NCI-H82 treated with DMSO at 0.1 percent for 48 hours (cell line): ENCODE data around the gene HIPK2.
"Not testable (repeated sequence)": the region's sequence is repeated elsewhere in the genome, so short reads cannot be mapped to it uniquely, and the experiment has no call there.

Experiments used
- DNase-seq: peaks from one replicate; lab custom pipeline; 2025; ENCODE audit not compliant: unreplicated experiment; lab: John Stamatoyannopoulos, UW

The HIPK2 gene

DNA sequence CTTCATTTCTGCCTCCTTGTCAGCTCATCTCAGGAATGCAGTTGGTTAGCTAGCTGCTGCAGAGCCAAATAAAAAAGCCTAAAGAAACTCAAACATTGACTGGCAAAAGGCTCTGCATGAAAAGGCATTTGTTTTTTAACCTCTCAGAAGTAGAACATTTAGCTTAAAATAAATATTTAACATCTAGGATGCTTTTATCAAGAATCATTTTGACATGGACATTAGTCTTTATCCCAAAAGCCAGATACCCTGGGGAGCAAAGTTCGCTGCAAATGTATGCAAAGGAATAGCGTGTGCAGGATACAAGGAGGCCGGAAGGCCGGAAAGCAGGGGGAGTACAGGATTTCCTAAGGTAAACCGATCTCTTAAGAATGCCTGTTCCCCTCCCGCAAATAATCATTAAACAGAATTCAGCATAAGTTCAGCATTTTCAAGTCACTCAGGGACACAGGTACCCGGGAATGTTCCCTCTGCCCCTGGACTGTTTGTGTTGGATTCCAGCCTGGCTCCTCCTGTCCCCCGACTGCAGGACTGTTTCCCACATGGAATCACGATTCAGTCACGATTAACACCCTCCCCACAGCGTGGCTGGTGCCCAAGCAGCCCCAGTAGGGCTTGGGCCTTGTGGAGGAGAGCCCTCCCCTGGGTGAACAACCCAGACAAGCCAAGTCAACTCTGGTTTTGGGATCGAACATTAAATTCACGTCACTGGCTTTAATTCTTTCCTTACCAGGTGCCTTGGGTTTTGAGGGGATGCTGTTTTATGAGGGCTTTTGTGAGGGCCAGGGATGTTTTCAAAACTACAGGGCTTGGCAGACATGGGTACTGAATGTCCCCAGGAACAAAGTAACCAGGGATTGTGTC is 97.8 kb downstream of the HIPK2 start:
- DNase-seq, result no peak

DNA sequence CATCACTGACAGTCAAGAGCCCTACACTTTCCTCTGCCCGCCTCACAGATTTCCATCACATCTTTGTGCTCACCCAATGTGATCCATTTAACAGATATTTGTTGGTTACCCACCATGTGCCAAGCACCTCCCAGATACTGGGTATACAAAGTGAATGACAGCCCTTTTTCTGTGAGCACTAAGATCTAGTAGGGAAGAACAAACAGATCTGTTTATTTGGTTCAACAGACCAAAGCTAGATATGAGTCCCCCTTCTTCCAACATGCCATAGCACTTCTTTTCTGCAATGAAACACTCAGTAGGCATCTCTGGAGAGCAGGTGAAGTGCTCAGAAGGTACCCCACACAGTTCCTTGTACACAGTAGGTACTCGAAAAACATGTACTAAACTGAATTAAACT is 101.4 kb downstream of the HIPK2 start:
- DNase-seq, result no peak

DNA sequence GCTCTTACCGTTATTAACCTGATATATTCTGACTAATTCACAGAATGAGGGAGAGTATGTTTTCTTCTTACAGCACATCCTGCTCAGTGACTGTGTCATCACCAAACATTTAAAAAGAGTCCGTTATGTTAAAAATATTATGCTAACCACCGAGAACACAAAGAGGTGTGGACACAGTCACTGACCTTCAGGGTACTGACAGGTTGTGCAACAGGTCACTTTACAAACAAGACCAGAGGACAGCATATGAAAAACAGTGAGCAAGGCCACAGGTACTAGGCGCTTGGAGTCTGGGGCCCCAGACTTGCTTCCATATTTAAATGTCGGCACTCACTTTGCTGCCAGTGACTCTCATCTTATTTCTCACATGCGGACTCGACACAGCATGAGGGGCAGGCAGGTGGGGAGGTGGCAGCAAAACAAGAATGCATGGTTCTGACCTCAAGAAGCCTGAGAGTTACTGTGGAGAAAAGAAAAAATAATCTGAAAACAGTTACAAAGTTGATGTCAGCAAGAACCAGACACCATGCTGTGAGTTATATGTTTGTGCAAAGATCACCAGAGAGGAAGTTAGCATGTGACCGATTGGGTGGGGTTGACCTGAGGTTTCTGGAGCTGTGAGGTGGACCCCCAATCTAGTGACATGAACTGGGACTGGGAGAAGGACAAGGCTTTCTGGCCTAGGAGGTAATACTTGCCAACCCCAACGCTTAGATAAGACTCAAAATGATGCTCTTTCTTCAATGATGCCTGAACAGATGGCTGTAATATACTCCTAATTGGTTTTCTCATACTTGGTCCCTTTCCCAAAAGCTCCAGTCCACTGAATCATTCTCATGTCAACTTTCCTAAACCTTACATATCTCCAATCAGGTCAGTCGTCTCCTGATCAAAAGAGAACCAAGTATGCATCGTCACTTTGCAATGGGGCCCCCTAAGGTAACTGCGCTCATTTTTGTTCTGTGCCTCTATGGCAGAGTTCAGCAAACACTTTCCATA is 102.4 kb downstream of the HIPK2 start:
- DNase-seq, result no peak

DNA sequence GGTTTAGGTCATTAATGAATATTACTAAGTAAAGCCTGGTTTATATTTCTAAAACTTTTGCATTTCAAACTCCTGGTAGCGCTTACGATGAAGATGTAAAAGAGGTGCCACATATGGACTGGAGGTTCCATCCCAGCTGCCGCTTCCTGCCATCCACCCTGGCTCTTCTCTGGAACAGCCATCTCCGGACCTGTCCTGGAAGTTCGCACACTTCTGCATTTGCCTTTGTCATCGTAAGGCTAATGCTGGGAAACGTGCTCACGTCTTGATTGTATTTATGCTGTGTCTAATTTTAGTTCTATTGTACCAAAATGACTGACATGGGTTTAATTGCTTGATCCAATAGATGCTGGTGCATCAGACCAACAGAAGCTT is 103.1 kb downstream of the HIPK2 start:
- DNase-seq, result no peak

DNA sequence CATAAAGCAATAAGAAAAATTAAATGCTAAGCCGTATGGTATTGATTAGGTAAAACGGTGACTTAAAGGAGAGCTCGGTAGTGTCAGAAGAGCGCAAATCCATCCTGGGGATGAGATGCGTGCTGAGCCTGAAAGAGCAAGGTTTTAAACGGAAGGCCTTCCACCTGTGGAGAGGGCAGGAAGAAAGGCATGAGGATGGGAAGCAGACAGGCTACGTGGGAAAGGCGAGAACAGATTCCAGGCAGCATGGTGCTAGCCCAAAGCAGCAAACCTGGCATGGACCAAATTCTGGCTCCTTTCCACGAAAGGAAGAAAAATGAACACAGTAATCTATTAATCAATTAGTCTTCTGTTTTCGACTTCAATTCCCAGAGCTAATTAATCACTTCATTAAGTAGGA is 103.5 kb downstream of the HIPK2 start:
- no peak for DNase-seq

DNA sequence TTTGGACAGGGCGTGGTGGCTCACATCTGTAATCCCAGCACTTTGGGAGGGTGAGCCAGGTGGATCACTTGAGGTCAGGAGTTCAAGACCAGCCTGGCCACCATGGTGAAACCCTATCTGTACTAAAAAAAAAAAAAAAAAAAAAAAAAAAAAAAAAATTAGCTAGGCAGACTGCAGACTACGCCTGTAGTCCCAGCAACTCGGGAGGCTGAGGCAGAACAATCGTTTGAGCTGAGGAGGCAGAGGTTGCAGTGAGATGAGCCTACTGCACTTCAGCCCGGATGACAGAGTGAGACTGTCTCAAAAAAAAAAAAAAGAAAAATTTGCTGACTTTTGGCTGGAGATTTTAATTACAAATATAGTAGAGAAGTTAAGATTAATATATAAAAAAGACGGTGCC is 104.0 kb downstream of the HIPK2 start:
- no peak for DNase-seq

DNA sequence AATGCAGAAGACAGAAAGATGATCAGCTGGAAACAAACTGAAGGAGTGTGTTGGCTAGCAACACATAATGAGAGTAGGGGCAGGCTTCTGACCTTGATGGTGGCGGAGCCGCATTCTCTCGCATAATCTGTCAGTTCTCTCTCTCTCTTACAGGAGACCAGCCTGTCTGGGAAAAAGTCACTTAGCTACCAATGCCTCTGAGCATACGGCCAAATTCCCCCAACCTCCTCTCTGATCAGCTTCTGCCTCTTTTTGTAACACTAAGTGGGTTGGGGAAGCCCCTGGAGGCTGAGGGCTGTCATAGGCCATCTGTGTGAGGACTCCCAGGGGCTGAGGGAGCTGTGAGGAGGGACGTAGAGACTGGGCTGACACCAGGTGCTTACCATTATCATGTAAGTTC is 104.6 kb downstream of the HIPK2 start:
- DNase-seq, result no peak

DNA sequence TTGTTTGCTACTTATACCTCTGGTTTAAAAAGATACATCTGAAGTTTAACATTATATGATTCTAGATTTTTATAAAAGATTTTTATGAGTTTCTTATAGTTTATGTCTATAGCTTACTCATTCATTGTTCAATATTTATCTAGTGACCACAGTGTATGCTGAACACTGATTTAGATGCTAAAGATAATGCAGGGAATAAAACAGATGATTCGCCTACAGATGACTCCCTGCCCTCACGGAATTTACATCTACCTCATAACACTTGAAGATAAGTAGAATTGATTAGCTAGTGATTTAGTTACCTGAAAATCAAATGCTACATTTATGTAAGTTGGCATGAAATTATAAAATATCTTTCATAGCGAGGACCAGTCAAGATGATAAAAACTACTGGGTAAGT is 105.8 kb downstream of the HIPK2 start:
- DNase-seq, result no peak

DNA sequence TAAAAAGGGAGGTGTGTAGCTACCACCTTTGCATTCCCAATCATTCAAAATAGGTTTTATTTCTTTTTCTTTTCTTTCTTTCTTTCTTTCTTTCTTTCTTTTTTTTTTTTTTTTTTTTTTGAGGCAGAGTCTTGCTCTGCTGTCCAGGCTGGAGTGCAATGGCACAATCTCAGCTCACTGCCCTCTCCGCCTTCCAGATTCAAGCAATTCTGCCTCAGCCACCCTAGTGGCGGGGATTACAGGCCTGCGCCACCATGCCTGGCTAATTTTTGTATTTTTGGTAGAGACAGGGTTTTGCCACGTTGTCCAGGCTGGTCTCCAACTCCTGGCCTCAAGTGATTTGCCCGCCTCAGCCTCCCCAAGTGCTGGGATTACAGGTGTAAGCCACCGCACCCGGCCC is 107.1 kb downstream of the HIPK2 start:
- DNase-seq, result not testable (repeated sequence)

DNA sequence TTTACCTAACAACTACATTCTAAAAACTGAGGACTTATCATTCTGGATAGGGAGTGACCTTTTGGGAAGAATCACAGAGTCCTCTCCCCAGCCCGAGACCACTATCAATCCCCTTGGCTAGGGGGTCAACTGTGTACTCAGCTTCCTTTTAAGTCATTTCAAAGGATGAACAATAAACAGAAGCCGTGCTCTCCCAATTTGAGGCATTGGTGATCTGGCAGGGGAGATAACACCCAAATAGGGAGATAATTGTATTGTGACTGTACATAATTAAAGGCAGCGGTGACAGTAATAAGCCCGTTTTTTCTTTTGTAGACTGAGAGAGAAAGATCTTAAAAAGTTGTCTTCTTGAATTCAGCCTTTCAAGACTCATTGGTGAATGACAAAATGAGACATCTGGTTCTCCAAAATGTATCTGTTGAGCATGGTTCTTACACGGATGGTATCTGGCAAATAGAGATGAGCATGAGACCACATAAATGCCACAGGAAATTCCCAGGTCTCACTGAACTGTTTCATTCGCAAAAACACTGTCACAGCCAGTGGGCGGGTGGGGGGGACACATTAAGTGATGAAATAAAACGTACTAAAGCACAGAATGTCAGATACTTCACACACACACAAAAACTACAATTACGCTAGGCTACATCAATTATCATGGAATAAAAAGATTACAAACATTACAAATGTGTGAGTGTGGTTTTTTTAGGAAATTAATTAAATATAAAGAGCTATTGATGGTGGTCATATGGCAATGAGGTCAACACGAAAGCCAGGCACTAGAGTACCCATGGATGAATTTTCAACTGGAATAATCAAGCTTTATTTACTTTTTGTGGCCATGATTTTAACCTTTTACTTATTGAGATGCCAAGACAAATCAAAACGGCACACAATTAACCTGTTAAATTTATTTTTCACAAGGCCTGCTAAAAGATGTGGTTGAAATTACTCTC is 108.4 kb downstream of the HIPK2 start:
- DNase-seq, result no peak

DNA sequence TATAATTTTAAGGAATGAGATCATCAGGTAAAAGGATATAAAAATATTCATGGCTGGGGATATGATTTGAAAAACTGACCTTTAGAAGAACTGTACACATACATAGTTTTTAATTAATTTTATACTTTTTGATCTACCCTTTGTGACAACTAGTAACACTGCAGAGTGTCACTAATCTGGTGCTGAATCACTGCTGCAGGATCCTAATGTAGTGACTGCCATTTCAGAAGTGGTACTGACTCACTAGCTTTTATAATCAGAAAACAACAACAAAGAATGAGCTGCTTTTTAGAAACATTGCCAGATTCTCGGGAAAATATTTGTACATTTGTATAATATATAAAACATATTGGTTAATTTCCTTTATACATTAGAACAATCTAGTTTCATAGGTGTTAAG is 110.4 kb downstream of the HIPK2 start:
- no peak for DNase-seq

DNA sequence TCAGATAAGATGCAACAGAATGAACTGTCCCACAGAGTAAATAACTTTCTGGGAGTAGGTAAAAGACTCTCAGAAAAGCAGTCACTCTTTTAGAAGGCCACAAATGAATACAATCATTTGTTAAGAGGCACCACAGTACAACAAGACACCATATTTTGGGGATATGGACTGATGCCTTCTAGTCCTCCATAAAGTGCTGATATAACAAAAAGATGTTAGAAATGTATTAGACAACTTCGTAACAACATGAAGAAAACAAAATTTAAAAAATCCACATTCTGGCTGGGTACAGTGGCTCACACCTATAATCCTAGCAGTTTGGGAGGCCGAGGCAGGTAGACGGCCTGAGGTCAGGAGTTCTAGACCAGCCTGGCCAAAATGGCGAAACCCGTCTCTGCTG is 111.3 kb downstream of the HIPK2 start:
- no peak for DNase-seq

DNA sequence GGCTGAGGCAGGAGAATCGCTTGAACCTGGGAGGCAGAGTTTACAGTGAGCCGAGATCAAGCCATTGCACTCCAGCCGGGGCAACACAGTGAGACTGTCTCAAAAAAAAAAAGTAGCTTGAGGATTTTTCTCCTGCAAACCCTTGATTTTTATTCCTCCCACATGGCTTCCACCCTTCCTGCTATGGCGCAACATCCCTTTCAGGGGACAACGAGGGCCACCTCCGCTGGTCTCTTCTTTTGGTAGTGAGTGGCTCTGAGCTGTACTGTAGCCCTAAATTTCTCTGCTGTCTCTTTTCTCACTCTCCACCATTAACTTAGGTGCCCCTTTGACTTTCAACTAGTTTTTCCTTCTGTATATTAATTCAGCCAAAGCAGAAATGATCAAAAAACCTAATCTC is 113.4 kb downstream of the HIPK2 start:
- DNase-seq, result no peak

DNA sequence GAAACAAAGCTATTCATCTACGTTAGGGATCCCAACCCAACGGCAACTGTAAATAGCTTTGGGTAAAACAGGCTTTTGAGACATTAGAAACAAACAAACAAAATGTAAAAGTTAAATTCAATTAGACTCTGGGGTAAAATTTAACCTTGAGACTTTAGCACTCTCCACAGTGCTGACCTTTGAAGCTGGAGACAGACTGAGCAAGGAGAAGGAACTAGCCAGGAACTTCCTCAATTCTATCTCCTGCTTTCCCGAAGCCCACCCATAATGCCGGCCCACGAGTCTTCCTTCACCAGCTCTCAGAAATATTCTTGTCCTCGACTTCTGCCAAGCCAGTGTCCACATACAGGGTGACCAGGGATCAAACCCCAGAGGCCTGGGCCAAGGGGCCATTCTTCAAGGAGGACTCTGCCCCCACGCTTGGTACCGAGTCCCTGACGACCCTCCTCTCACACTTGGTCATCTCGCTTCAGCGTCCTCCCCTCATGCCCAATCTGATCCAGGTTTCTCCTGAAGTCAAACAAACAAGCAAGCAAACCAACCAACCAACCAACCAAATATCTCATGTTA is 114.1 kb downstream of the HIPK2 start:
- DNase-seq, result no peak

DNA sequence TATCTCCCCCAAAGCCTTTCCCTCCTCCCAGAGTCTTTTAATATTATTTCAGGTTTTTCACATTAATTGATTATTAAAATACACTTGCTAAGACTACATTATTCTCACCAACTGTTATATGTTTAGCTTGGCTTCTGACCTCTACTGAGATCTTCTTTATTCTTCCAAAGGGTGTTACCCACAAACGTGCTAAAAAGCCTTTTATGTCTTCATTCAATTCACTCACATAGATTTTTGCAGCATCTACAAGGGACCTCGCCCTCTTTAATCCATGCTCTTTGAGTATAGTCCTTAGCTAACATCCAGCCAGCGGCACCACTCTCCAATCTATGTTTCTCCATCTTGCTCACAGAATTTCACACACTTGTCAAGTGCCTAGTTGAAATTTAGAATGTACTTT is 115.9 kb downstream of the HIPK2 start:
- no peak for DNase-seq

DNA sequence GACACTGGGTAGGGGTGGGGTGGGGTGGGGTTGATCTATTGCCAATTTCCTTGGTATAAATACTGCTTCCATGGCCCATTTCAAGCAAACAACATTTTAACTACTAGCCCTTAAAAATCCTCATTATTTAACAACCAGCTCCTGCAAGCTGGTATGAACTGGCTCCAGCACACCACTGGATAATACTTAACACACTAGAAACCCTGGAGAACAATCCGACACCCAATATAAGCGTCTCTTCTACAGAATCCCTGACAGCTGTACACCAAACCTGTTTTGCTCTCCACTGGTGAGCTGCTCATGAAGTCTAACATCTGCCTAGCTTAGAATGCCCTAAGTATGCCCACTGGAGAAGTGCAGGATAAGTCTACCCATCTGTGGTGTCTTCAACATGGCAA is 116.8 kb downstream of the HIPK2 start:
- DNase-seq, result no peak

DNA sequence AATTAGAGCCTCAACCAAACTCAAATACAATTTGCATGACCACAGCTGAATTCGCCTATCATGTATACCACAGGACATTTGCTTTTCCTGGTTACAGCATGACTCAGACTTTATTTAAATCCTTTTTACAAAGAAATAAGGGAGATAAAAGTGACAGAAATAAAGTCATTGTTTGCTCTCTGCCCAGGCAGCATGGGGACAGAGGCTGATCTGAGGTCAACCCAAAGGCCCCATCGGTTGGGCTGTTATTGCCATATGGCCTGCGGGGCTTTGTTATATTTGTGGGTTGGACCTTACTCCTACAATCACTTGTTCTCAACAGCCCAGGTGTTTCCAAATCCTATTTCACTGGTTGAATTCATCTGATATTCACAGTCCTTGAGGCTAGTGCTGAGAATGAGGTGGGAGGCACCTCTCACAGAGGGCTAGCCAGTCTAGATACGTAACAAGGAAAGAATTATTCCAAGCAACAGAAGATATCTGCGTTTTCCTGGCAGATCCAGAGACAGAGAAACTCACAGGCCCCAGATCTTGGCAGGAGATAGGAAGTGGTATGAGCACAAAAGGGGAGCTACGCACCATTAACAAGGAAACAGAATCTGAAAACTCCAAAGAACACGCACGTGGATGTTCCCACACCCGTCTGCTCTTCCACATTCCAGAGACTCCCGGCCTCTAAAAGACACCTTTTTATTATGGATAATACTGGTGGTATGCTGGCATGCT is 117.3 kb downstream of the HIPK2 start:
- no peak for DNase-seq

DNA sequence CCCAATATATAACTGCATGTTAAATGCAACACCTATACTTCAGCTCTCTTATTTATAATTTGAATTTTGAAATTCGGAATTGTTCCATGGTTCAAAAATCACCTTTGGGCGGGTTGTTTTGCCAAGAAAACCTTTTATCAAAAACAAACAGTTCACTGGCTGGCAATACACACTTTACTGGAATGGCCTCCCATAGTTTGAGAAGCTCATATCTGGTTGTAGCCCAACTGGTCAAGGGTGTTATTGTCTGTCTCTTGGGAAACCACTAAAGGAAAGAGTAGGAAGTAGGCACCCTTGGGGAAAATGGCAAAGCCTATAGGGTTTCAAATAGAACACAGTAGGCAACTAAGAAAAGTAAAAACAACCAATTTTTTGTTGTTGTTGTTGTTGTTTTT is 117.9 kb downstream of the HIPK2 start:
- no peak for DNase-seq

DNA sequence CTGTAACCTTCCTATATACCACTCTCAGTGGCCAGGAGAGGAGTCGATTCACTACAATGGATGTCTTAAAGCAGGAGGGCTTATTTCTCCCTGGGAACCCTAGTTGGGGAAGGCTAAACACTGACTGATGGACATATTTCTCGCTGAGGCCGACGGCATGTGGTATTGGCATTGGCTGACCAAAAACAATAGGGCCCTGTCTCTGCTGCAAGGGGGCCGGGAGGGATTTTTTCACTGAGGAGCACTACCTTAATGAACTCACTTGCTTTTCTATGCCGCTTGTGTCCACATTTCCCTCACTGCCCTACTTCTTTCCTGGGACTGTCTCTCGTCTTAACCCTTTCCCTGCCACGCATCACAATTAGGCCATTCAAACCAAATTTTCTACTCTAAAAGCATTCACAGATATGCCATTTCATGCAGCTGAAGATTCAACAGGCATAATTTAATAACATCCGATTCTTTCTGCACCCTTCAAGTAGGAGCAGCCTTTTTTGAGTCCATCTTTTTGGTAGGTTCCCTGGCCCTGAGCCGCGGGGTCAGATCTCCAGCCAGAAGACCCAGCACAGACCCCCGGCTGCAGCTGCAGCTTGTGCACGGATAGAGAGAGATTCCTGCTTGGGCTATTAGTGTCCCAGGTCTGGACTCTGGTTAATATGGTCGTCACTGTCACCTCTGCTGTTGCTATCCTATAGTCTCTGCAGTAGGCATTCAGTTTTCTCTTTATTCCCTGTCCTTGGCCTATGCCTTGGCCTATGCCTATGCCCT is 118.7 kb downstream of the HIPK2 start:
- no peak for DNase-seq
